Loucy (cell line): ENCODE data around the gene STPG1.

Source experiments
- H2AFZ ChIP-seq: fragments of 200-600 bp; sonication (generic); 2 replicates; pipeline ENCODE4 v1.6.0; 2016; ENCODE audit warnings: antibody characterized with exemption, mild to moderate bottlenecking, low read length, moderate library complexity
- H3F3A ChIP-seq: fragments of 200-600 bp; 2 replicates; pipeline ENCODE4 v1.6.0; 2016; ENCODE audit warnings: antibody characterized with exemption, low read depth, mild to moderate bottlenecking
- H3K27me3 ChIP-seq: fragments of 200-600 bp; sonication (generic); 2 replicates; pipeline ENCODE4 v1.6.1; 2014; ENCODE audit warnings: low read length, mild to moderate bottlenecking; ENCODE audit not compliant: insufficient read depth, poor library complexity, severe bottlenecking
- H3K36me3 ChIP-seq: fragments of 200-600 bp; sonication (generic); 2 replicates; pipeline ENCODE4 v1.6.1; 2016; ENCODE audit warnings: low read length; ENCODE audit not compliant: insufficient read depth
- H3K4me1 ChIP-seq: fragments of 200-600 bp; sonication (generic); 2 replicates; pipeline ENCODE4 v1.5.1; 2014; ENCODE audit warnings: low read length, mild to moderate bottlenecking; ENCODE audit not compliant: insufficient read depth, poor library complexity, severe bottlenecking
- H3K4me2 ChIP-seq: fragments of 200-600 bp; sonication (generic); 2 replicates; pipeline ENCODE4 v1.6.0; 2014; ENCODE audit warnings: antibody characterized with exemption, low read length, low read depth, mild to moderate bottlenecking; ENCODE audit not compliant: poor library complexity, severe bottlenecking
- H3K4me3 ChIP-seq: fragments of 200-600 bp; sonication (generic); 2 replicates; pipeline ENCODE4 v1.5.1; 2014; ENCODE audit warnings: low read length, mild to moderate bottlenecking, mixed read lengths; ENCODE audit not compliant: poor library complexity, severe bottlenecking
- H3K79me2 ChIP-seq: fragments of 200-600 bp; sonication (generic); 2 replicates; pipeline ENCODE4 v1.6.1; 2014; ENCODE audit warnings: low read length; ENCODE audit not compliant: insufficient read depth
- H3K9ac ChIP-seq: fragments of 200-600 bp; sonication (generic); 2 replicates; pipeline ENCODE4 v1.6.0; 2014; ENCODE audit warnings: mild to moderate bottlenecking, low read depth, low read length, moderate library complexity; ENCODE audit not compliant: poor library complexity, severe bottlenecking
- H3K9me2 ChIP-seq: fragments of 200-600 bp; sonication (generic); replicated peaks from 2 replicates; pipeline ENCODE4 v1.6.1; 2016; ENCODE audit warnings: low read depth, low read length, mixed read lengths
- H3K9me3 ChIP-seq: fragments of 200-600 bp; sonication (generic); 2 replicates; pipeline ENCODE4 v1.6.1; 2014; ENCODE audit warnings: mild to moderate bottlenecking, antibody characterized with exemption, low read length, low read depth; ENCODE audit not compliant: insufficient read depth
- H4K20me1 ChIP-seq: fragments of 200-600 bp; sonication (generic); 2 replicates; pipeline ENCODE4 v1.6.0; 2014; ENCODE audit warnings: antibody characterized with exemption, low read length, mild to moderate bottlenecking; ENCODE audit not compliant: insufficient read depth, poor library complexity, severe bottlenecking
- CTCF ChIP-seq: fragments of 200-600 bp; sonication (generic); conservative IDR thresholded peaks from 2 replicates; pipeline ENCODE4 v1.5.1; 2014; ENCODE audit warnings: mild to moderate bottlenecking, antibody characterized with exemption, low read length
- EZH2phosphoT487 ChIP-seq: fragments of 200-600 bp; IDR thresholded peaks from 2 replicates; pipeline ENCODE4 v1.6.1; 2018; ENCODE audit warnings: antibody characterized with exemption, mild to moderate bottlenecking, moderate library complexity, borderline replicate concordance

Gene STPG1

DNA sequence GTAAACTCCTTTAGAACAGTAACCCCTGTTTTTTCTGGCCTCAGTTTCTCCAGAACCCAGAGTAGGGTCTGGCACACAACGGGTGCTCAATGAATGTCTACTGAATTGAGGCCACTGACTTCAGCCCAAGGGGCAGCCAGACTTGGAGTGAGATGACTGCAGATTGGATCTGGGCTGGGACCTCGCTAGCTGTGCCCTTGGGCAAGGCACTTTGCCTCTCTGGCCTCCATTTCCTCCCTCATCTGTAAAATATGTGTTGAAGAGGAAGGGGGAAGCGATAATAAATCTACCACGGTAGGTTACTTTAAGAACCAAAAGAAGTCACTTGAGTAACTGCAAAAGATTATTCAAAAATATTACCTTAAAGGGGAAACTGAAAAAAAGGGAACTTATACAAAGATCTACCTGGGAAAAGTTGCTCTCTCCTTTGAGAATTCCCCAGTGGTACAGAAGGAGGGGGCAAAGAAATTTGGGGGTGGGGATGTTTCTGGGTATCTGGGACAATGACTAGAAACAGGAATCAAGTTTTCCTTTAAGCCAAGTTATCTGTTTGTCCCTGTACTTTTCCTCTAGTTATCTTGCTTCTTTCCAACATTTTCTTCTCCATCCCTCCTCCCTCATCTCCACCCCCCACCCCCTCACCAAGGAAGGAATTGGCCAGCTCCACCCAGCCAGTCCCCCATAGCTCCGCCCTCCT is 94.8 kb downstream of the STPG1 start:
- H3K79me2 ChIP-seq: no peaks in the 10 kb centered on the region
- no peaks in the 10 kb centered on the region for H4K20me1 ChIP-seq
- H3K27me3 ChIP-seq: no peaks in the 10 kb centered on the region
- no peaks in the 10 kb centered on the region for H3K9me2 ChIP-seq
- H3K4me1 ChIP-seq: peaks cover 58% of the 10 kb centered on the region
- H3F3A ChIP-seq: peaks cover 7% of the 10 kb centered on the region; the same call in 1 of the 2 replicates
- peak overlapping the region; percentile 17 for H3K9ac ChIP-seq
- H3K4me3 ChIP-seq: peak overlapping the region; percentile 18
- no peaks in the 10 kb centered on the region for H3K9me3 ChIP-seq
- no peak overlapping the region for H2AFZ ChIP-seq
- no peak for TF ChIP-seq EZH2phosphoT487
- no peak for TF ChIP-seq CTCF
- H3K4me2 ChIP-seq: peak overlapping the region; percentile 56
- no peaks in the 10 kb centered on the region for H3K36me3 ChIP-seq

DNA sequence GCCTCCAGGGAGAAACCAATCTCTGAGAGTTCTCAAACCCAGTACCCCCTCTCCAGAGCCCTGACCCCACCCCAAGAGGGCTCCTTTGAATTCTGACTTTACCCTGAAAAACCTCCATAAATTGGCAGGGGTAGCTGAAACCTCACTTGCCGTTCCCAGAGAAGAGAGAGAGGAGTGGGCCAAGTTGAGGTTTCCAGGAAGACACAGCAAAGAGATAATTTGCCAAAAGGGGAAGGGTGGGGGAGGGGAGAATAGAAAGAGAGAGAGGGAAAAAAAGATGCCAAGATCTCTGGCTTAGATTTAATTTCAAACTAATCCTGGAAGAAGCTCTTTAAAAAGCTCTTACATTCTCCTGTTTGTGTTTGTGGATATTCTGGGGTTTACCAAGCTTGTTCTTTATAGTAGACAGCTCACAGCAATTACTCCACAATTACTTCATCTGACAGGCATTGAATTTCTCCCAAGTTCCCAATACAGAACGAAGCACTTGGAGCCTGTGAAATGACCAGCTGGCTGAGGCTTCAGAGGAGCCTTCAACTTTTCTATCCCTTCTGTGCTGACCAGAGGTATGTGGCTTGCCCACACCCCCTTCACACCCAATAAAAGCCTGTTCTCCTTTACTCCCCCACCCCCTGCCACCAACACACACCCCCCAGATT is 95.5 kb downstream of the STPG1 start:
- no peaks in the 10 kb centered on the region for H3K27me3 ChIP-seq
- H3K79me2 ChIP-seq: no peaks in the 10 kb centered on the region
- no peak overlapping the region for H2AFZ ChIP-seq
- H3K9me2 ChIP-seq: no peaks in the 10 kb centered on the region
- peaks cover 55% of the 10 kb centered on the region for H3K4me1 ChIP-seq
- peaks cover 7% of the 10 kb centered on the region; the same call in 1 of the 2 replicates for H3F3A ChIP-seq
- peak overlapping the region; percentile 56 for H3K4me2 ChIP-seq
- H4K20me1 ChIP-seq: no peaks in the 10 kb centered on the region
- TF ChIP-seq CTCF (no peak), EZH2phosphoT487 (no peak)
- peak overlapping the region; percentile 17 for H3K9ac ChIP-seq
- peak overlapping the region; percentile 18 for H3K4me3 ChIP-seq
- H3K9me3 ChIP-seq: no peaks in the 10 kb centered on the region
- H3K36me3 ChIP-seq: no peaks in the 10 kb centered on the region

GRCh38 chr1:24317081-24317480 is 96.5 kb downstream of the STPG1 start:
- H3K4me1 ChIP-seq: peaks cover 47% of the 10 kb centered on the region
- H3K9me3 ChIP-seq: no peaks in the 10 kb centered on the region

More at GRCh38 chr1:24317081-24317480, 96.5 kb downstream of the STPG1 start:
- Histone ChIP-seq H3K4me2 (no peak overlapping the region), H3F3A (peaks cover 7% of the 10 kb centered on the region; the same call in 1 of the 2 replicates), H3K9me2 (no peaks in the 10 kb centered on the region), H3K9ac (no peak overlapping the region), H3K36me3 (no peaks in the 10 kb centered on the region), H3K79me2 (no peaks in the 10 kb centered on the region), H3K4me3 (no peak overlapping the region), H3K27me3 (no peaks in the 10 kb centered on the region), H2AFZ (no peak overlapping the region), H4K20me1 (no peaks in the 10 kb centered on the region)
- TF ChIP-seq CTCF: no peak
- TF ChIP-seq EZH2phosphoT487: no peak
